HG03378 (cell line): ENCODE measurements around the gene ONECUT3.

Source experiments
- ATAC-seq: cut with Tn5 transposase; IDR thresholded peaks from one replicate; pipeline ENCODE4 v1.9.1; 2021; ENCODE audit warnings: mild to moderate bottlenecking, moderate library complexity; ENCODE audit not compliant: unreplicated experiment

The ONECUT3 gene

GRCh38 chr19:1767464-1767933, 14.2 kb downstream of the ONECUT3 start:
- no peak for ATAC-seq

GRCh38 chr19:1768248-1768647, 14.9 kb downstream of the ONECUT3 start:
- ATAC-seq, result no peak

- no peak for ATAC-seq
Measured at GRCh38 chr19:1768918-1769644, 15.8 kb downstream of the ONECUT3 start.

- no peak for ATAC-seq
Measured at GRCh38 chr19:1769645-1769985, 16.3 kb downstream of the ONECUT3 start.

- no peak for ATAC-seq
Measured at GRCh38 chr19:1770866-1771576, 17.7 kb downstream of the ONECUT3 start.

- ATAC-seq, result no peak
Measured at GRCh38 chr19:1773184-1773583, 19.9 kb downstream of the ONECUT3 start.

- ATAC-seq, result no peak
Measured at GRCh38 chr19:1774989-1775772, 21.9 kb downstream of the ONECUT3 start.

- ATAC-seq, result no peak
Measured at GRCh38 chr19:1775951-1776605, 22.8 kb downstream of the ONECUT3 start.

- ATAC-seq, result no peak
Measured at GRCh38 chr19:1776606-1777147, 23.4 kb downstream of the ONECUT3 start.

GRCh38 chr19:1777149-1777548, 23.8 kb downstream of the ONECUT3 start:
- no peak for ATAC-seq

- ATAC-seq, result no peak
Measured at GRCh38 chr19:1779574-1779973, 26.3 kb downstream of the ONECUT3 start.

- no peak for ATAC-seq
Measured at GRCh38 chr19:1780272-1780958, 27.1 kb downstream of the ONECUT3 start.

- no peak for ATAC-seq
Measured at GRCh38 chr19:1782521-1782920, 29.2 kb downstream of the ONECUT3 start.

GRCh38 chr19:1783354-1783753, 30.0 kb downstream of the ONECUT3 start:
- no peak for ATAC-seq

GRCh38 chr19:1783874-1784273, 30.6 kb downstream of the ONECUT3 start:
- ATAC-seq, result no peak

- no peak for ATAC-seq
Measured at GRCh38 chr19:1785310-1785709, 32.0 kb downstream of the ONECUT3 start.

- no peak for ATAC-seq
Measured at GRCh38 chr19:1786668-1787067, 33.4 kb downstream of the ONECUT3 start.

- no peak for ATAC-seq
Measured at GRCh38 chr19:1787116-1787515, 33.8 kb downstream of the ONECUT3 start.

- ATAC-seq, result no peak
Measured at GRCh38 chr19:1789261-1790041, 36.1 kb downstream of the ONECUT3 start.
